Measurements from ENCODE around the gene TRAF7.
"Not testable (repeated sequence)": the region's sequence is repeated elsewhere in the genome, so short reads cannot be mapped to it uniquely, and the experiment has no call there.

The TRAF7 gene

DNA sequence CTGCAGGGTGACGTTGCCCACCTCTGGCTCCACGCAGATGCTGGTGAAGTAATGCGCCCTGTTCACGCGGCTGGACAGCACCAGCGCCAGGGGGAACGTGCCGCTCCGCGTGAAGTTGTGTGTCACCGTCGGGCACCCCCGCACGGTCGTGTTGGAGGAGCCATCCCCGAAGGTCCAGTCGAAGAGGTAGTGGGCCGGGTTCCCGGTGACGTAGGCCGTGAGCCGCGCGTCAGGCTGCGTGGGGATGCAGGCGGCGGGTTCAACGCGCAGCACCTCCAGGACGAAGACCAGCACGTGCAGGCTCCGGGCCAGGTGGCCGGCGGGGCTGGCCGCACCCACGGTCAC lies 44.6 kb upstream of the TRAF7 start:
- not testable (repeated sequence) for H3K4me3 ChIP-seq (ENCODE audit: low read depth, low read length); DNase-seq; H4K12ac ChIP-seq (ENCODE audit: low read depth, low read length); H4K91ac ChIP-seq (ENCODE audit: low read depth, low read length); H3K79me1 ChIP-seq (ENCODE audit: low read length); H2AFZ ChIP-seq (ENCODE audit: insufficient read depth, low read length, poor library complexity); H3K79me2 ChIP-seq (ENCODE audit: control insufficient read depth, insufficient read depth, low read length, poor library complexity); H2AK5ac ChIP-seq (ENCODE audit: low read length); H3K27me3 ChIP-seq (ENCODE audit: insufficient read depth, low read length); H2BK120ac ChIP-seq (ENCODE audit: insufficient read depth, low read length, poor library complexity); H3K23ac ChIP-seq (ENCODE audit: low read length); H3K9me3 ChIP-seq (ENCODE audit: insufficient read depth, low read depth, low read length); H3K14ac ChIP-seq (ENCODE audit: low read length); H4K8ac ChIP-seq (ENCODE audit: low read depth, low read length); H2BK5ac ChIP-seq (ENCODE audit: low read depth, low read length, poor library complexity); H3K9ac ChIP-seq (ENCODE audit: low read length); H3K4me1 ChIP-seq (ENCODE audit: control insufficient read depth in 1 of 2, insufficient read depth in 2 of 2, low read length in 2 of 2); H3K4me2 ChIP-seq (ENCODE audit: low read length); H3K27ac ChIP-seq (ENCODE audit: low read depth, low read length); H2BK12ac ChIP-seq (ENCODE audit: low read length); H3K4ac ChIP-seq (ENCODE audit: low read depth, low read length); H3K18ac ChIP-seq (ENCODE audit: low read length)
- peaks cover 56 to 64% of the 10 kb centered on the region in 2 experiments for H3K36me3 ChIP-seq (ENCODE audit: control insufficient read depth in 1 of 2, insufficient read depth in 2 of 2, low read length in 2 of 2)
- WGBS (ENCODE audit: extremely low coverage, insufficient coverage, insufficient read length) = no CpG with 5 or more reads among the region's 36 CpGs

DNA sequence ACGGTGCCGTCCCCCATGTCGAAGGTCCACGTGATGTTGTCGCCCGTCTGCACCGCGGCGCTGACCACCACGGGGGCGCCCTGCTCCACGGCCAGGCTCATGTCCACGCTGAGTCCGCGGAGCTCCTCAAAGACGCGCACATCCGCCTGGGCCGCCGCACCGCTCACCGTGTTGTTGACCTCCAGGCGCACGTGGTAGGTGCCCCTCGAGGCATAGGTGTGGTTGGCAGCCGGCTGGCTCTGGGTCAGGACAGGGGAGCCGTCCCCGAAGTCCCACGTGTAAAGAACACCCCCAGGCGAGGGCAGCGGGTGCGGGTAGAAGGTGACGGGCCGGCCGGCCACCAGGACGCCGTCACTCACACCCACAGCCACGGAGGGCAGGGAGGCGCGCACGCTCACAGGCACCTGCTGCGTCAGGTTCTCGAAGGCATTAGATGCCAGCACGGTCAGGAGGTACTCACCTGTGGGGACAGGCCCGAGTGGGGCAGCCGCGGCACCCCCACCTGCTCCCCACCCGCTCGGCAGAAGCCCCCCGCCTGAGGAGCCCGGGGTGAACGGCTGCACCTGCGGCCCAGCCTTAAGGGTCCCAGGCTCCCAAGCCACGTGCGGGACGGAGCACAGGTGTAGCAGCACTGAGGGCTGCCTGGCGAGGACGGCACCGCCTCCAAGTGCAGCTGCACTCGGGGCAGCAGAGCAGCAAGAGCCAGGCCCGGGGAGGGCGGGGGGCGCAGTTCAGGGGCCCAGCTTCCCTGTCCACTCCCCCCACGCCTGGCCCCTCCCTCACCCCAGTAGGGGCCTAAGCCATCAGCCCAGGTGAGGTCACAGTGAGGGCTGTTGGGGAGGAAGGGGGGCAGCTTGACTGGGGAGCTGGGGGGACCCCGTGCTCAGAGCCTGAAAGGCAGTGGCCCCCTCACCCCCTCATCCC lies 43.9 kb upstream of the TRAF7 start:
- not testable (repeated sequence) for H3K14ac ChIP-seq (ENCODE audit: low read length); H3K9me3 ChIP-seq (ENCODE audit: insufficient read depth, low read depth, low read length); H3K18ac ChIP-seq (ENCODE audit: low read length); H3K9ac ChIP-seq (ENCODE audit: low read length); H3K4ac ChIP-seq (ENCODE audit: low read depth, low read length); H3K79me1 ChIP-seq (ENCODE audit: low read length); H4K8ac ChIP-seq (ENCODE audit: low read depth, low read length); H2BK120ac ChIP-seq (ENCODE audit: insufficient read depth, low read length, poor library complexity); H2AFZ ChIP-seq (ENCODE audit: insufficient read depth, low read length, poor library complexity); H3K4me1 ChIP-seq (ENCODE audit: control insufficient read depth in 1 of 2, insufficient read depth in 2 of 2, low read length in 2 of 2); H3K23ac ChIP-seq (ENCODE audit: low read length); H3K4me3 ChIP-seq (ENCODE audit: low read depth, low read length); H2BK12ac ChIP-seq (ENCODE audit: low read length); H4K12ac ChIP-seq (ENCODE audit: low read depth, low read length); H4K91ac ChIP-seq (ENCODE audit: low read depth, low read length); H3K4me2 ChIP-seq (ENCODE audit: low read length); H3K27me3 ChIP-seq (ENCODE audit: insufficient read depth, low read length); H3K27ac ChIP-seq (ENCODE audit: low read depth, low read length); DNase-seq; H3K79me2 ChIP-seq (ENCODE audit: control insufficient read depth, insufficient read depth, low read length, poor library complexity); H2AK5ac ChIP-seq (ENCODE audit: low read length); H2BK5ac ChIP-seq (ENCODE audit: low read depth, low read length, poor library complexity)
- WGBS (ENCODE audit: extremely low coverage, insufficient coverage, insufficient read length) = no CpG with 5 or more reads among the region's 65 CpGs
- peaks cover 56 to 65% of the 10 kb centered on the region in 2 experiments for H3K36me3 ChIP-seq (ENCODE audit: control insufficient read depth in 1 of 2, insufficient read depth in 2 of 2, low read length in 2 of 2)

DNA sequence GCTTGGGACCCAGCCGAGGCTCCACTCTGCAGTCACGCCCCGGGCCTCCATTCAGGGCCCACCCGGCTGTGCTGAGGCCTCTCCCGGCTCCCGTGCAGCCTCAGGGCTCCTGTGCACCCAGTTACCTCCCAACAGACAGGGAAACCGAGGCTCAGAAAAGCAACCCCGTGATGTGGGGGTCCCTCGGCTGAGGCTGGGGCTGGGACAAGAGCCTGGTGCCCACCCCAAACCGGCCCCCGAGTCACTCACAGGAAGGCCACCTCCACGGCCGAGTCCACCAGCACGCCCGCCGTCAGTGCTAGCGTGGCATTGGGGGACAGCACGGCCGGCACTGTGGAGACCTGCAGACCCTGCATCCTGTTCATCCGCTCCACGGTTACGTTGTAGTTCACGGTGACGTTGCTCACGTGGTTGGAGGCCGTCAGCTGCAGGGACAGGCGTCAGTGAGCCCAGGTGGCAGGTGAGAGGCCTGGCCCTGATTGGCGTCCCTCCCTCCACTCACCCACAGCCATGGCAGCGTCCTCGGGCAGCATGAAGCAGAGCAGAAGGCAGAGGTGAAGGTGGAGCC lies 43.0 kb upstream of the TRAF7 start:
- H4K12ac ChIP-seq (ENCODE audit: low read depth, low read length); H3K27me3 ChIP-seq (ENCODE audit: insufficient read depth, low read length); H2BK5ac ChIP-seq (ENCODE audit: low read depth, low read length, poor library complexity); H4K8ac ChIP-seq (ENCODE audit: low read depth, low read length); H3K4ac ChIP-seq (ENCODE audit: low read depth, low read length); H3K14ac ChIP-seq (ENCODE audit: low read length); H3K4me2 ChIP-seq (ENCODE audit: low read length); H3K9me3 ChIP-seq (ENCODE audit: insufficient read depth, low read depth, low read length); H3K9ac ChIP-seq (ENCODE audit: low read length); H3K27ac ChIP-seq (ENCODE audit: low read depth, low read length); H2AFZ ChIP-seq (ENCODE audit: insufficient read depth, low read length, poor library complexity); H2BK120ac ChIP-seq (ENCODE audit: insufficient read depth, low read length, poor library complexity); H2BK12ac ChIP-seq (ENCODE audit: low read length); H3K18ac ChIP-seq (ENCODE audit: low read length); H3K23ac ChIP-seq (ENCODE audit: low read length); H3K79me2 ChIP-seq (ENCODE audit: control insufficient read depth, insufficient read depth, low read length, poor library complexity); H3K4me1 ChIP-seq (ENCODE audit: control insufficient read depth in 1 of 2, insufficient read depth in 2 of 2, low read length in 2 of 2); H4K91ac ChIP-seq (ENCODE audit: low read depth, low read length); DNase-seq; H2AK5ac ChIP-seq (ENCODE audit: low read length); H3K79me1 ChIP-seq (ENCODE audit: low read length): not testable (repeated sequence)
- peaks cover 52 to 64% of the 10 kb centered on the region in 2 experiments for H3K36me3 ChIP-seq (ENCODE audit: control insufficient read depth in 1 of 2, insufficient read depth in 2 of 2, low read length in 2 of 2)
- H3K4me3 ChIP-seq (ENCODE audit: low read depth, low read length) = peak overlapping the region; percentile 20
- no CpG with 5 or more reads among the region's 30 CpGs for WGBS (ENCODE audit: extremely low coverage, insufficient coverage, insufficient read length)

DNA sequence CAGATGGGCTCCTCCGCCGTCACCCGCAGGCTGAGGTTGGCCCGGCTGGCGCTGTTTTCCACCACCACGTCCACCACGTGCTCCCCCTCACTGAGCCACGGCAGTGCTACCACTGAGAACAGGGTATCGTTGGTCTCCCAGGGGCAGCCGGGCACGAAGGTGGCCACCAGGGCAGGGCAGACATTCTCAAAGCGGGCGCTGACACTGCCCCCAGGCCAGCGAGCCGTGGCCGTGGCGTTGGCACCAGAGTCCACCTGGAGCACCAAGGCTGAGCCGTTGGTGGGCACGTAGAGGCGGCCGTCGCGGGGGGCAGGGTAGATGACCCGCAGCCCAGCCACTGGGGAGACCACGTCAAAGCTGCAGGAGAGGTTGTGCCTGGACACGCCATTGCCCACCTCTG lies 41.4 kb upstream of the TRAF7 start:
- no CpG with 5 or more reads among the region's 26 CpGs for WGBS (ENCODE audit: extremely low coverage, insufficient coverage, insufficient read length)
- not testable (repeated sequence) for H2BK120ac ChIP-seq (ENCODE audit: insufficient read depth, low read length, poor library complexity)

More for the DNA sequence above, 41.4 kb upstream of the TRAF7 start:
- not testable (repeated sequence) for H3K27me3 ChIP-seq (ENCODE audit: insufficient read depth, low read length); H3K4me3 ChIP-seq (ENCODE audit: low read depth, low read length); H3K14ac ChIP-seq (ENCODE audit: low read length); H3K4ac ChIP-seq (ENCODE audit: low read depth, low read length); H3K4me2 ChIP-seq (ENCODE audit: low read length); H2AFZ ChIP-seq (ENCODE audit: insufficient read depth, low read length, poor library complexity); H2AK5ac ChIP-seq (ENCODE audit: low read length); H3K23ac ChIP-seq (ENCODE audit: low read length); DNase-seq; H3K9me3 ChIP-seq (ENCODE audit: insufficient read depth, low read depth, low read length); H3K79me2 ChIP-seq (ENCODE audit: control insufficient read depth, insufficient read depth, low read length, poor library complexity); H4K12ac ChIP-seq (ENCODE audit: low read depth, low read length); H4K8ac ChIP-seq (ENCODE audit: low read depth, low read length); H4K91ac ChIP-seq (ENCODE audit: low read depth, low read length); H3K9ac ChIP-seq (ENCODE audit: low read length); H3K27ac ChIP-seq (ENCODE audit: low read depth, low read length); H3K79me1 ChIP-seq (ENCODE audit: low read length); H2BK12ac ChIP-seq (ENCODE audit: low read length); H3K18ac ChIP-seq (ENCODE audit: low read length); H3K4me1 ChIP-seq (ENCODE audit: control insufficient read depth in 1 of 2, insufficient read depth in 2 of 2, low read length in 2 of 2); H2BK5ac ChIP-seq (ENCODE audit: low read depth, low read length, poor library complexity)
- H3K36me3 ChIP-seq (ENCODE audit: control insufficient read depth in 1 of 2, insufficient read depth in 2 of 2, low read length in 2 of 2) = peaks cover 39 to 52% of the 10 kb centered on the region in 2 experiments
